ENCODE data around the gene ABCC1.
A peak's percentile ranks its signal among the peaks of the same experiment; 100 is the strongest.

Gene ABCC1

DNA sequence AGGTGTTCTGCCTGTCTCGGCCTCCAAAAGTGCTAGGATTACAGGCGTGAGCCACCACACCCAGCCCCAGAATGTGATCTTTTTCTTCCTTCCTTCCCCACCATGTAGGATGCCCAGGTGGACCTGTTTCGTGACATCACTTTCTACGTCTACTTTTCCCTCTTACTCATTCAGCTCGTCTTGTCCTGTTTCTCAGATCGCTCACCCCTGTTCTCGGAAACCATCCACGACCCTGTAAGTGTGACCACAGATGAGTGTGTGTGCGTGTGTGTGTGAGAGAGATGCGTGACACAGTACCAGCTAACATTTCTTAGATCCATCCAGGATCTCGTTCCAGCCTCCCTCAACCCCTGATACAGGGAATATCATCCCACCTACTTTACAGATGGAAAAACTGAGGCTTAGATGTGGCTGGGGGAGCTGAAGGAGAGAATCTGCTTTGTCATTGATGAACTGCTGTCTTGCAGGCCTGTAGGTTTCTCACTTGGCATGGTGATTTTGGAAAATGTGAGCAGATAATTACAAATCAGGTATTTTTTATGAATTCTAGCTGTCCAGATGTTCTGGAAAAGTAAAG is 67.1 kb downstream of the ABCC1 start:
- no peak for DNase-seq (ENCODE audit: low read depth in 3 of 3, low spot score in 1 of 3)

DNA sequence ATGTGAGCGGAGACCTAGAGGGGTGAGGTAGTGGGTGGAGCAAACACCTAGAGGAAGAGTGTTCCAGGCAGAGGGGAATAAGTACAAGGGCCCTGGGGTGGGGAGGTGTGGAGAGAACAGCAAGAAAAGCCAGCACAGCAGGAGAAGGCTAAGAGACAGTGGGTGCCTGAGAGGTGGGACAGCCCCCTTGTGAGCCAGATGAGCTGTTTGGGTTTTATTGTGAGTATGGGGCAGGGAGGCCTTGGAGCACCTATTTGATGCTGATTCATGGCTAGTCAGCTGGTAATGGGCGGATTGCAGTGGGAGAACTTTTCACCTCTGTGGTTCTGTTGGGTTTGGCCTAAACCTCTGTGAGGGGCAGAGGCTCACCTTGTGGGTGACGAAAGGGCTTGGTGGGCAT is 68.4 kb downstream of the ABCC1 start:
- DNase-seq (ENCODE audit: low read depth in 3 of 3, low spot score in 1 of 3), result no peak

DNA sequence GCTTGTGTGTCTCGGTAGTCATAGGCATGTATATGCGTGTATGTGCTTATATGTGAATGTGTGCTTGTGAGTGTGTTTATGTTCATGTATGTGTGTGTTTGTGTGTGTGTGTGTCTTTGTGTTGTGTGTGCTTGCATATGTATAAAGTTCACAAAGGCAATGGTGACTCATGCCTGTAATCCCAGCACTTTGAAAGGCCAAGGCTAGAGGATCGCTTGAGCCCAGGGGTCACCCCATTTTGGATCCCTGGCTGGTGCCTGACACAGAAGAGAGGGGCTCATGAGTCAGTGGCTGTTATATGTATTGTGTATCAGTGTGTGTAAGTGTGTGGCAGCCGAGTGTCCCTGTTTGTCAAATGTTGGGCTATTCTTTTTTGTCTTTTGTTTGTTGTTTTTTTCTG is 69.3 kb downstream of the ABCC1 start:
- no peak for DNase-seq (ENCODE audit: low read depth in 3 of 3, low spot score in 1 of 3)

DNA sequence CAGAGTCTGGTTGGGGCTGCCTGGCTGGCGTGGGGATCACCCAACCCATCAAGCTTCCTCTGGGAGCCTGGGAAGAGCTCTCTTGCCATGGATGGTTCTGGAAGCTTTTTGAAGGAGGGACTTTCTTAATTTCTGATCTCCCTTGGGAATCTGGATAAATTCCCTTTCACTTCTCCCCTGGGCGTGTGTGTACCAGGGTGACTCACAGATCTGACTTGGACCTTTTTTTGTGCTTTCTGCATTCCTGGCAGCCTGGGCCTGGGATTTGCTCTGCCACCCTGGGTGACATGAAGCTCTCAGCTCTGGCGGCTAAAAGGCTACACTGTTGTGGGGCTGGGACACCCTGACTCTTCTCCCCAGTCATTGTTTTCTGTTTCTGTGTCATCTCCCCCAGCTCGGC is 70.1 kb downstream of the ABCC1 start:
- DNase-seq (ENCODE audit: low read depth in 3 of 3, low spot score in 1 of 3), result no peak

DNA sequence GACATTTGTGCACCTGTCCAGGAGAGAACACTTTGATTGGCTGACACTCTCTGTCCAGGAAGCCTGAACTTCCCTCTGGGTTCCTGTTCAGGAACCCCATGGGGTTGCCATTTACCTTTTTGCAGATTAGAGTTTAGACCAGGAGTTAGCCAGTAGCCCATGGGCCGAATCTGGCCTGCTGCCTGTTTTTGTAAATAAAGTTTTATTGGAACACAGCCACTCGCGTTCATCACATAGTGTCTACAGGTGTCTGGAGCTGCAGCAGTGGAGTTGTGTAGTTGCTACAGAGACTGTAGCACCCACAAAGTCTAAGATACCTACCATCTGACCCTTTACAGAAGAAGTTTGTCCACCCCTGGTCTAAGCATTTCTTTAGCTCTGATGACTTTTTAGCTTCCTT is 70.9 kb downstream of the ABCC1 start:
- DNase-seq (ENCODE audit: low read depth in 3 of 3, low spot score in 1 of 3), result no peak

DNA sequence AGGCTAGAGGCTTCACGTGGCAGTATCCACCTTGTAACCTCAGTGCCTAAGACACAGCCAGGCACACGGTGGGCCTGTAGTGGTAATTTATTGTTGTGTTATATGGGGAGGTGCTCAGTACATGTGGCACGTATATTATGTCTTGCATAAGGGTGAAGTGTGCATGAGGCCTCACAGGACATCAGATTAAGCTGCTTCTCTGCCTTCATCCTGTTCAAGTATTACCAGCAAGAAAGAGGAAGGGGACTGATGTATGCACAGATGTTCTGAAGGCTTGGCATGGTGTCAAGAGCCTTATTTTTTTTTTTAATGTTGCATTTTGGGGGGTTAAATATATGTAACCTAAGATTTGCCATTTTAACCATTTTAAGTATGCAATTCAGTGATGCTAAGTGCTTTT is 71.6 kb downstream of the ABCC1 start:
- DNase-seq (ENCODE audit: low read depth in 3 of 3, low spot score in 1 of 3), result no peak

DNA sequence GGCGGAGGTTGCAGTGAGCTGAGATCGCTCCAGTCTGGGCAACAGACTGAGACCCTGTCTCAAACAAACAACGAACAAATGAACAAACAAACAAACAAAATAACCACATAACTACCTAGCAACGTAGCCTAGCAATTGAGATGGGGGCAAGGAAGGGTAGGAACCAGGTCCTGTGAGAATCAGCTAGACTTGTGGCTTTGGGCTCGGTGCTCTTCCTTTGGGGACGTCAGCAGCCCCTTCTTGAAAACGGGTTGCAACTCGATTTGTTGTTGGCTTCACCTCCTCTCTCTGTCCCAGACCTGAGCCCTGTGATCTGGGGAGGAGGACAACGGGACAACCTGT is 72.2 kb downstream of the ABCC1 start:
- no peak for DNase-seq (ENCODE audit: low read depth in 3 of 3, low spot score in 1 of 3)

DNA sequence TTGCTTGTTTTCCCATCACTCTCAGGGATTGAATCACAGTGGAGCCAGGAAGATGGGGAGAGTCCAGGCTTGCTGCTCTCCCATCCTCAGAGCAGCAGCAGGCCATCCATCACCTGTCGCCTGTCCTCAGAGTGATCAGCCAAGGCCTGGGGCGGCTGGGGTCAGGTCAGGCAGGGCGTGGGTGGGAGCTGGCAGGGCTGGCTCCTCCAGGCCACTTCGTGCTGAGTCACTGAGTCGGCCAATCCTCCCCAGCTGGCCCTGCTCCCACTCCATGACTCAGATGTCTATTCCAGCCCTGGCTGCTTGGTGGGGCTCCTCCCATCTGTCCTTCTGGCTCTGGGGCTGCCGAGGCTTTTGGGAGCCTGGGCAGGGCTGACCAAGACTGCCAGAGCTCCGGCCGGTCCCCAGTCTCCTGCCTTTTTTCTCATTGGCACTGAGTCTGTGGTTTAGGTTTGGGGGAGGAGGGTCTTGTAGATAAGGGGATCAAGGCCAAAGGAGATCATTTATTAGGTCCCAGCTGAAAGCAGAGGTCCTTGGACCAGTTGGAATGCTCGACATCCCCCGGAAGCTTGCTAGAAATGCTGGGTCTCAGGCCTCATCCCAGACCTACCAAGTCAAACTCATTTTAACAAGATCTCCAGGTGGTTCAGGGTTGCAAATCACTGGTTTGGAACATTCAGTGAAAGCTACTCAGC is 72.7 kb downstream of the ABCC1 start:
- DNase-seq (ENCODE audit: low read depth in 3 of 3, low spot score in 1 of 3), result no peak

DNA sequence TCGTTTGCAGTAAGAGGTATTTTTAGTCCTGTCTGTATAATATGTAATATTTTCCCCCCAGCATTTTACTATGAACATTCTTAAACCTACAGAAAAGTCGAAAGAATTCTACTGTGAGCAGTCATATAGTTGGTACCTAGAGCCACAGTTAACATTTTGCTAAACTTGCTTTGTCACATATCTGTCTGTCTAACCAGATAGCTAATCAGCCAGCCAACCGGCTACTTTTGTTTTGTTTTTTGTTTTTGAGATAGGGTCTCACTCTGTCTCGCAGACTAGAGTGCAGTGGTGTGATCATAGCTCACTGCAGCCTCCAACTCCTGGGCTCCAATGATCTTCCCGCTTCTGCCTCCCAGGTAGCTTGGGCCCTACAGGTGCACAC is 73.3 kb downstream of the ABCC1 start:
- DNase-seq (ENCODE audit: low read depth in 3 of 3, low spot score in 1 of 3), result no peak

DNA sequence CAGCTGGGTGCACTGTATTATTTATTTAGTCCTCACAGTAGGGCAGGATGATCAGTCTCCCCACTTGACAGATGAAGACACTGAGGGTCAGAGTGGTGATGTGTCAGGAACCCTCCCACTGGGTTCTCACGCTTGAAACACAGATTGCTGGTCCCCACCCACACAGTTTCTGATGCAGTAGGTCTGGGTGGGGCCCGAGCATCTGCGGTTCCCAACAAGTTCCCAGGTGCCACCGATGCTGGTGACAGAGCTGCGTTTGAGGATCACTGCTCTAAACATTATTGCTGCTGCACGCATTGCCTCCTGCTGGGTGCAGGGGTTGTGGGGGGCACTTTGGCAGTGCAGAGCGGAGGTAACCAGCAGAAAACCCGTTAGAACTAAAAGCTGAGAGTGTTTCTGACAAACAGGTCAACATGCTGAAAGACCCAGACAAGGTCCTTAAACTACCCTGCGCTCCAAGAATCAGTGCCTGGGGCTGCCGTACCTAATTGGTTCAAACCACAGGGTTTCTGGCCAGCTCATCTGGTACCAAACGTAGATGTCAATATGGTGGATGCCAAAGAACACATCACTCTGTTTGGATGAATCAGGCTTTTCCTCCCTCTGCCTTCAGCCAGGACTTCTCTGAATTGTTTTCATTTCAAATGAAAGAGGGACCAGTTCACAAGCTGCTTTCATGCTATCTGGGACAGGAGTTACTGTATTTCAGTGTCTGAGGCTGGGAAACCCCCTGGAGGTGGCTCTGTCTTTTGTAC is 76.0 kb downstream of the ABCC1 start:
- peak in 1 of 3 donors; percentile 15 for DNase-seq (ENCODE audit: low read depth in 3 of 3, low spot score in 1 of 3)

DNA sequence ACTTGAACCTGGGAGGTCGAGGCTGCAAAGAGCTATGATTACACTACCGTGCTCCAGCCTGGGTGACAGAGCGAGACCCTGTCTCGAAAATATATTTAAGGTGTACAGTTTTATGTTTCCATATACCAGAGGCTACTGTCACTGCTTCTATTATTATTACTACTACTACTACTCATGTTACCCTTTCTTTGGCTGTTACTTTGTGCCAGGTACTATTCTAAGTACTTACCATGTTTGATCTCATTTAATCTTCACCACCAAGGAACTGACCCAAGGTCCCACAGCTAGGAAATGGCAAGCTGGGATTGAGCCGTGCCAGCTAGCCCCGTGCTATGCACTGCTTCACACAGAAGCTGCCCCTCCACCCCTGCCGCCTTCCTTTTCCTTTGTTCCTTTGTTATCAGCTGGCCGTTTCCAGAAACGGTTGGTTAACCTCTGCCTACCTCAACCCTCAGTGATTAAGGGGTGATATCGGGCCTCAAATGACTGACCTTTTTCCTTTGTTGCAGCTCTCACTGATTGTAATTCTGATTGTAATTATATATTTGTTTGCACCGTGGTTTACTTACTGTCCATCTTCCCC is 78.4 kb downstream of the ABCC1 start:
- DNase-seq (ENCODE audit: low read depth in 3 of 3, low spot score in 1 of 3), result no peak

DNA sequence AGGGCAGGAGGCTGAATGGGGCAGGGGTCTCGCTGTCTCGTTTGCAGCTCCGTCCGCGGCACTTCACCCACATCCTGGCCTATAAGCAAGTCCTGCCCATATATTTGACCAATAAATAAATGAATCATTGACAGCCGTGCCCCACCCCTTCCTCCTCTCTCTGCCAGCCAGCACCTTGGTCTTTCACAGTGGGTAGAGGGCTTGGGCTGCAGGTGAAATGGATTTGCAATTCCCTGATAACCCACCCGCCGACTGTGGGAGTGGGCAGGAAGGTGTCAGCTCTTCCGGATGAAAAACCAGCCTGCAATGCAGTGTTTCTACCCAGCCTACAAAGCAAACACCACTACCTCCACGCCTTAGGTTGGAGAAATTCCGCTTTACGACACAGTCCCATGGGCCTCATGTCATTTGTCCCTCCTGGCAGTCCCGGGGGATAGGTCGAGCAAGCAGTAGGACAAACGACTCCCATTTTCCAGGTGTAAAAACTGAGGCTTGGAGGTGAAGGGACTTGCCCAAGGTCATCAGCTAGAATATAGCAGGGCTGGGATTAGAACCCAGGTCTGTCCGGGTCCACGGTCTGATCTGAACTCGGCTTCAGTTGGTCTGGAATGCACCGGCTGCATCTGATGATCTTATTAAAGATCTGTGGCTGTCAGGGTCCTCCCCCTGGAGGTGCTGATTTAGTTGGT is 79.0 kb downstream of the ABCC1 start:
- no peak for DNase-seq (ENCODE audit: low read depth in 3 of 3, low spot score in 1 of 3)

DNA sequence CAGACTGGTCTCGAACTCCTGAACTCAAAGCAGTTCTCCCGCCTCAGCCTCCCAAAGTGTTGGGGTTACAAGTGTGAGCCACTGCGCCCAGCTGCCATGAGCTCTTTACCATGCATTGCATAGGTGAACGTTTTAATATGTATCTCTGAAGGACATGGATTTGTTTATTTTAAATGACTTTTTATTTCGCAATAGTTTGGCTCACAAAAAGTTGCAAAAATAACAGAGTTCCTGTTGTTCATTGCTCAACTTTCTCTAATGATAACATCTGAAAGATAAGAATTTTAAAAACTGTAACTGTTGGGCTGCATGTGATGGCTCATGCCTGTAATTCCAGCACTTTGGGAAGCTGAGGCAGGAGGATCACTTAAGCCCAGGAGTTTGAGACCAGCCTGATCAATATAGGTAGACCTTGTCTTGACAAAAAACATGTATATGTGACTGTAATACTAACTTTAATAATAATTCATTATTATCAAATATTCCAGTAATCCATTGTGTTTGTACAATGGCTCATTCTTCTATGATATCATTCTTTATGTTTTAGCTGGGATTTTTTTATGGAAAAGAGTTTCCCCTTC is 80.1 kb downstream of the ABCC1 start:
- no peak for DNase-seq (ENCODE audit: low read depth in 3 of 3, low spot score in 1 of 3)

DNA sequence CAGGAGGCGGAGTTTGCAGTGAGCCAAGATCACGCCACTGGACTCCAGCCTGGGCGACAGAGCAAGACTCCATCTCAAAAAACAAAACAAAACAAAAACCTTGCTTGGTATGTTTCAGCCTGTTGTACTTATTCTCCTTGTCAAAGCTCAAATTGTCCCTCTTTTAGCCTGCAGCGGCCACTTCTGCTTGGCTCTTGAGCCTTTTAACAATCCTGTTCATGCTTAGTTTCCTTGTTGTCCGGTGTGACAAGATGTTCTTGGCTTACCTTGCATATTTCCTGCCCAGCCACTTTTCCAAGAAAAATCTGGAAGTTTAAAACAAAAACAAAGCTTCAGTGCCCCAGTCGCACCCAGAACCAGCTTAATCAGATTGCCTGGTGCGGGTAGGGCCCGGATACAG is 81.0 kb downstream of the ABCC1 start:
- no peak for DNase-seq (ENCODE audit: low read depth in 3 of 3, low spot score in 1 of 3)

DNA sequence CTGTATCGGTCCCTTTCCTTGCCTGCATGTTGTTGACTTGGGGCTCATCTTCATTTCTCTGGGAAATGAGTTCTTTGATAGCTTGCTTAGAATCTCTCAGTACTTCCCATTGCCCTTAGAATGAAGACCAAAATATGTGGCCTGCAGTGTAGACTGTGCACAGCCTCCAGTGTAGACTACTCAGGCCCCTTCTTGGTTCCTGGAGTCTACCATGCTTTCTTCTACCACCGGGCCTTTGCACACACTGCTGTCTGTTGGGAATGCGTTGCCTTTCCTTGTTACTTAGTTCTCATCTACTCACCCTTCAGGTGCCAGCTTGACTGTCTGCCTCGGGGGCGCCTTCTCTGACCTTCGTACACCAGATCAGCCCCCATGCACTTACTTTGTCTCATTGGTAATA is 82.0 kb downstream of the ABCC1 start:
- no peak for DNase-seq (ENCODE audit: low read depth in 3 of 3, low spot score in 1 of 3)

DNA sequence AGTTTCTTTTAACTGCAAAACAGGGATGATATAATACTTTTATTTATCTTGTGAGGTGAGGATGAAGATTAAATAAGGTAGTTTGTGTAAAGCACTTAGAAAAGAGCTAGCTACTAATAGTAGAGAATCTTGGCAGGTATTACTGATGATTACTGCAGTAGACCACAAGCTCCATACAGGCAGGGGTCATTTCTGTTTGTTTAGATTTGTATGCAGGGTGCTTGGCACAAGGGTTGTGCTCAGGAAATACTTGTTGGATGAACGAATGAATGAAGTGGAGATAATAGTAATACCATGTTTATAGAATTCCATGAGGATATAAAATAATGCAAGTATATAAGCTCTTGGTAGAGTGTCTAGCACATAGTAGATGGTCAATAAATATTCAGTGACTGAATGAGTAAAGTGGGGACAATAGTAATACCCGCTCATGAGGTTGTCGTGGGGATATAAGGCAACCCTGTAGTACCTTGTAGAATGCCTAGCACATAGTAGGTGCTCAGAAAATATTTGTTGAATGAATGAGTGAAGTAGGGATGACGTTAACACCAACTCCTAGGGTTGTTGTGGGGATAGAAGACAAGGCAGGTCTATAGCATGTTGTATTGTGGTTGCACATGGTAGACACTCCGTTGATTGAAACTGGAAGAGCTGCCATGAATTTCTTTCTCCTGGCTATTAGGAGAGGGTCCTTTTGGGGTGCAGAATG is 83.0 kb downstream of the ABCC1 start:
- no peak for DNase-seq (ENCODE audit: low read depth in 3 of 3, low spot score in 1 of 3)

DNA sequence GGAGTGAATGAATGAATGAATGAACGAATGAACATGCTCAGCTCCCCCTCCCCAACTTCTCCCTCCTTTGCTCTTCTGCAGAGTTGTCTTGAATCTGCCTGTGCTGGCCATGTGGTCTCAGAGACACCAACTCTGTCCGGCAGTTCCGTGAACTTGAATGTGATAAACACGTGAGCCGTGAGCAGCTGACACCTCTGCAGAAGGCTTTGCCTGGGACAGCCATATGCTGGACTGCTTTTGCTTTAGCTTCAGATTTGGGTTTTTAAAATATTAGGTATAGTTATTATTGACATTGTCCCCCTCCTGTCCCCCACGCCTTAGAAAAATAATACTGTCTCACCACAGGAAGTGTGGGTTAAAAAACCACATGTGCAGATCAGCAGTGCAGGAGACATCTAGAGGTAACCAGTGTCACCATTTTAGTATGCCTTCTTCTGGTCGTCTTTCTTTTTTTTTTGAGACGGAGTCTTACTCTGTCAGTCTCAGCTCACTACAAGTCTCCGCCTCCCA is 83.8 kb downstream of the ABCC1 start:
- no peak for DNase-seq (ENCODE audit: low read depth in 3 of 3, low spot score in 1 of 3)

DNA sequence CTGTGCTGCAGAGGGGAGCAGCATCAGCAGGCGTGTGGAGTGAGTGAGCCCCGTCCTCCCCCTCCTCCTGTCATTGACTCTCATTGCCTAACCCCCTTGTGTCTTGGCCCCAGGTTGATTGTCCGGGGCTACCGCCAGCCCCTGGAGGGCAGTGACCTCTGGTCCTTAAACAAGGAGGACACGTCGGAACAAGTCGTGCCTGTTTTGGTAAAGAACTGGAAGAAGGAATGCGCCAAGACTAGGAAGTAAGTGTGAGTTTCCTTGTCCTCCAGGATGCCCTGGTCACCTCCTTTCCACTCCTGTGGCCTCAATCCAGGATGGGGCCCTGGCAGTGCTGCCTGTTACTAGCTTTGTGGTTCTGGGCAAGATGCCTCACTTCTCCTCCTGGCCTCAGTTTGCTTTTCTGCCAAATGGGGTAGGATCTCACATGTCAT is 87.0 kb downstream of the ABCC1 start:
- no peak for DNase-seq (ENCODE audit: low read depth in 3 of 3, low spot score in 1 of 3)

DNA sequence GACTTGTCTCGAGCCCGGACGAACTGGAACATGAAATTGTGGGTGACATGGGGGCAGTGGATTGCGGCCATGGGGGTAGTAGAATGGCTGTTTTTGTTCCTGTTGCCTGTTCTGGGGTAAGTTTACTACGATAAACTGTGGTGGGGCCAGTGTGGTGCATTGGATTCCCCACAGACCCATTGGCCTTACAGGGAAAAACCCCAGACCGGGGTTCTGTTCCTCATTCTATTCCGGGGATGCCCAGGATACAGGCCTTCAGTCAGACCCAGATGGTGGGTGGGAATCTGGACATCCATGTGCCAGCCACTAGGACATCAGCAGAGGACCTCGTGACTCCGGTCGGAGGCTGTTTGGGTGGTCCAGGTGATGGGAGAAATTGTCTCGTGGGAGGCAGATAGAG is 88.1 kb downstream of the ABCC1 start:
- no peak for DNase-seq (ENCODE audit: low read depth in 3 of 3, low spot score in 1 of 3)

DNA sequence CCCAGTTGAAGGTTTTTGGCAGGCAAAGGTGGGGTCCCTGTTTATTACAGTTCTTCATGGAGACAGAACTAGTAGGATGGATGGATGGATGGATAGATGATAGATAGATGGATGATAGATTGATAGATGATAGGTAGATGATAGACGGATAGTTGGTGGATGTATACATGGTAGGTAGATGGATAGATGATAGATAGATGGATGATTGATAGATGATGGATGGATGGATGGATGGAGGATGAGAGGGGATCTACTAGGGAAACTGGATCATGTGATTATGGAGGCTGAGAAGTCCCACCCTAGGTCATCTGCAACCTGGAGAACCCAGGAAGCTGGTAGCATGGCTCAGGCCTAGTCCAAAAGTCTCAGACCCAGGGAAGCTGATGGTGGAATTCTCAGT is 88.6 kb downstream of the ABCC1 start:
- DNase-seq (ENCODE audit: low read depth in 3 of 3, low spot score in 1 of 3), result no peak

DNA sequence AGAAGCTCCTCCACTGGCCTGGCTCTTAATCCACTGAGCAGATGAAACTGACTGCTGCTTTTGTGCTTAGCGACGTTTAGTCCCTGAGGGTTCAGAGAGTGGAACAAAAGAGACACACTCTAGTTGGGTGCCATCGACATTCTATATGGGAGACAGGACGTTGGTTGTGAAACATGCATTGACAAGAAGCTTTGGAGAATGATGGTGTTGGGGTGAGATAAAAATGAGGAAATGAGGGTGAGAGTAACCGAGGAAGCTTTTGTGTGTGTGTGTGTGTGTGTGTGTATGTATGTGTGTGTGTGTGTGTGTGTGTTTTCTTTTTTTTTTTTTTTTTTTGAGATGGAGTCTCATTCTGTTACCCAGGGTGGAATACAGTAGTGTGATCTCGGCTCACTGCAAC is 89.5 kb downstream of the ABCC1 start:
- no peak for DNase-seq (ENCODE audit: low read depth in 3 of 3, low spot score in 1 of 3)

Measured in stimulated activated CD4-positive, alpha-beta T cell treated with anti-CD3 and anti-CD28 coated beads, TNF-alpha, amount 100 ng/mL, for 1 hour (primary cell).